NCI-H345 (cell line): Measurements from ENCODE around the gene SLU7.
A peak's percentile ranks its signal among the peaks of the same experiment; 100 is the strongest.

ENCODE experiments used
- DNase-seq: peaks from one replicate; lab custom pipeline; 2025; lab: John Stamatoyannopoulos, UW

Gene SLU7

GRCh38 chr5:160419458-160420330, 813 bp upstream of the SLU7 start:
- DNase-seq, result no peak

- DNase-seq, result peak; percentile 94
Measured at GRCh38 chr5:160399402-160400353, 19.2 kb downstream of the SLU7 start, which contains the start of gene FAM200C. Gene FAM200C (minus strand): TSS chr5:160400054. CDS start chr5:160395490, 4,564 bp downstream.

GRCh38 chr5:160398806-160399205, 20.1 kb downstream of the SLU7 start:
- DNase-seq, result no peak

GRCh38 chr5:160397492-160397891, 21.4 kb downstream of the SLU7 start:
- DNase-seq, result no peak

GRCh38 chr5:160395111-160395510, 23.8 kb downstream of the SLU7 start:
- no peak for DNase-seq

GRCh38 chr5:160390787-160391696, 27.8 kb downstream of the SLU7 start:
- no peak for DNase-seq

GRCh38 chr5:160387445-160387844, 31.4 kb downstream of the SLU7 start:
- DNase-seq, result no peak

- DNase-seq, result no peak
Measured at GRCh38 chr5:160385496-160385895, 33.4 kb downstream of the SLU7 start.

- DNase-seq, result no peak
Measured at GRCh38 chr5:160384681-160385080, 34.2 kb downstream of the SLU7 start.

- no peak for DNase-seq
Measured at GRCh38 chr5:160382346-160382745, 36.5 kb downstream of the SLU7 start.

GRCh38 chr5:160380041-160380440, 38.8 kb downstream of the SLU7 start:
- DNase-seq, result no peak

GRCh38 chr5:160379511-160379910, 39.4 kb downstream of the SLU7 start:
- DNase-seq, result no peak

GRCh38 chr5:160378330-160378729, 40.6 kb downstream of the SLU7 start:
- DNase-seq, result no peak

- no peak for DNase-seq
Measured at GRCh38 chr5:160377651-160378050, 41.2 kb downstream of the SLU7 start.

GRCh38 chr5:160376416-160376815, 42.5 kb downstream of the SLU7 start:
- DNase-seq, result no peak

- no peak for DNase-seq
Measured at GRCh38 chr5:160375701-160376100, 43.2 kb downstream of the SLU7 start.

- no peak for DNase-seq
Measured at GRCh38 chr5:160375166-160375565, 43.7 kb downstream of the SLU7 start.

- no peak for DNase-seq
Measured at GRCh38 chr5:160371294-160371693, 47.6 kb downstream of the SLU7 start.

GRCh38 chr5:160370713-160371034, 48.2 kb downstream of the SLU7 start:
- DNase-seq, result no peak

GRCh38 chr5:160369990-160370712, 48.7 kb downstream of the SLU7 start, which contains the start of gene C1QTNF2:
Gene C1QTNF2 (minus strand): TSS chr5:160370626. CDS start chr5:160355011, 15,615 bp downstream.
- peak; percentile 50 for DNase-seq

GRCh38 chr5:160367885-160368284, 51.0 kb downstream of the SLU7 start:
- no peak for DNase-seq
